Astrocyte (in vitro differentiated cells and primary cell): Measurements from ENCODE around the gene CEACAM21. TPM values are rescaled to one million over a fixed set of nuclear protein-coding genes. Genes with fewer than 3 reads are reported as not detected.

Source experiments
- DNase-seq: peaks from one replicate; pipeline ENCODE4 v3.0.0-alpha.2; 2010; ENCODE audit warnings: low read depth
- FAIRE-seq: peaks from 2 replicates; lab custom pipeline; 2011; peaks lifted over from hg19 to GRCh38; lab: Jason Lieb, UNC
- H2AFZ ChIP-seq: 2 replicates; pipeline ENCODE4 v1.6.0; 2012; ENCODE audit warnings: low read depth, low read length, inconsistent platforms
- H3K27ac ChIP-seq: 2 replicates; pipeline ENCODE4 v1.5.1; 2011; ENCODE audit warnings: low read depth, low read length, inconsistent platforms
- H3K27me3 ChIP-seq: 2 replicates; pipeline ENCODE4 v1.6.0; 2011; ENCODE audit warnings: low read length, inconsistent platforms; ENCODE audit not compliant: insufficient read depth
- H3K36me3 ChIP-seq: 2 replicates; pipeline ENCODE4 v1.5.1; 2011; ENCODE audit warnings: low read length, inconsistent platforms; ENCODE audit not compliant: insufficient read depth
- H3K4me1 ChIP-seq: 2 replicates; pipeline ENCODE4 v1.5.1; 2011; ENCODE audit warnings: low read length, inconsistent platforms; ENCODE audit not compliant: insufficient read depth
- H3K4me2 ChIP-seq: 2 replicates; pipeline ENCODE4 v1.6.0; 2012; ENCODE audit warnings: low read length, inconsistent platforms
- H3K4me3 ChIP-seq: 2 replicates; pipeline ENCODE4 v1.5.1; 2011; ENCODE audit warnings: low read depth, mild to moderate bottlenecking, low read length, inconsistent platforms; ENCODE audit not compliant: insufficient read depth
- H3K79me2 ChIP-seq: 2 replicates; pipeline ENCODE4 v1.6.0; 2012; ENCODE audit warnings: mild to moderate bottlenecking, low read length, inconsistent platforms; ENCODE audit not compliant: insufficient read depth
- H3K9ac ChIP-seq: 2 replicates; pipeline ENCODE4 v1.6.0; 2012; ENCODE audit warnings: mild to moderate bottlenecking, low read length, inconsistent platforms
- H3K9me3 ChIP-seq: 2 replicates; pipeline ENCODE4 v1.5.1; 2012; ENCODE audit warnings: low read depth, mild to moderate bottlenecking, low read length, inconsistent platforms; ENCODE audit not compliant: insufficient read depth
- H4K20me1 ChIP-seq: 2 replicates; pipeline ENCODE4 v1.6.0; 2012; ENCODE audit warnings: low read length, inconsistent platforms; ENCODE audit not compliant: insufficient read depth
- H3K27ac Mint-ChIP-seq: one replicate; pipeline ENCODE4 v1.8.0; 2021; ENCODE audit warnings: mild to moderate bottlenecking, mixed read lengths; ENCODE audit not compliant: unreplicated experiment
- H3K27me3 Mint-ChIP-seq: one replicate; pipeline ENCODE4 v1.8.0; 2021; ENCODE audit warnings: low read depth, mixed read lengths; ENCODE audit not compliant: unreplicated experiment
- H3K36me3 Mint-ChIP-seq: one replicate; pipeline ENCODE4 v1.8.0; 2021; ENCODE audit warnings: low read depth, mixed read lengths; ENCODE audit not compliant: unreplicated experiment
- H3K4me1 Mint-ChIP-seq: one replicate; pipeline ENCODE4 v1.8.0; 2021; ENCODE audit warnings: low read depth, mixed read lengths; ENCODE audit not compliant: unreplicated experiment
- H3K4me3 Mint-ChIP-seq: one replicate; pipeline ENCODE4 v1.8.0; 2021; ENCODE audit warnings: mild to moderate bottlenecking, moderate library complexity, mixed read lengths; ENCODE audit not compliant: unreplicated experiment
- H3K9me3 Mint-ChIP-seq: one replicate; pipeline ENCODE4 v1.8.0; 2021; ENCODE audit warnings: mild to moderate bottlenecking, mixed read lengths; ENCODE audit not compliant: unreplicated experiment
- EZH2 ChIP-seq: IDR thresholded peaks from 2 replicates; pipeline ENCODE4 v1.6.1; 2012; ENCODE audit warnings: mild to moderate bottlenecking, low read length, inconsistent platforms; ENCODE audit not compliant: insufficient read depth
- total RNA-seq: library from RNA; stranded (reverse); gene quantifications from 2 replicates; pipeline ENCODE4 v1.2.1, GENCODE V29; 2021
- TF ChIP-seq, protein P1 (sequence below): IDR thresholded peaks from 2 replicates; pipeline ENCODE4 v1.5.1; 2011; ENCODE audit warnings: low read depth, mild to moderate bottlenecking, inconsistent platforms, low read length, moderate library complexity; ENCODE audit not compliant: insufficient read depth

The CEACAM21 gene
- total RNA-seq, 1 donor from 2014 or later: 2.4 TPM

DNA sequence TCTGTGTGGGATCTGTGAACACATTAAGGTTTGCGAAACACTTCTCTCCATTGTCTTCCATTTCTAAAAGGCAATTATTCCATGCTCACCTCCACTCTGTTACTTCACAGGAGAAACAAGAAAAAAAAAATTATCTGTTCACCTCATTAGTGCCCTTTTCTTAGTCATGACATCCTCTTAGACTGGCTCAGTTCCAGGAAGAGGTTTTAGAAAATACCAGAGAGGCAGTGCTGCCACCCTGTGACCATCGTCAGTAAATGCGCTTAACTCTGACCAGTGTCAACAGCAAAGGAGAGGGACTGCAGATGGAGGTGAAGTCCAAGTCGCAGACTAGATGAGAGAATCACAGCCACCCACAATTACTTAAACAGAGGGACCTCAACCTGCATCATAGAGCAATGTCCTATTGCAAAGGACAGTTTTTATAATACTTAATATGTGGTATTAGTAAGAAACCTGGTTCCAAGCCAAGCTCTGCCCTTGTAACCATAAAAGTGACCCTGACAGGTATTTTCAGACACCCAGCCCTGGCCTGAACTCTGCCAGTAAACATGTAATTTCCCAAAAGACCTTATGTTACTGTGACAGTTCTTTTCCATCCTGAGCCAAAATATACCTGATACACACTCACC is 19.4 kb downstream of the CEACAM21 start:
- DNase-seq (peak; percentile 54), FAIRE-seq (no peak)
- no peaks in the 10 kb centered on the region for H3K36me3 Mint-ChIP-seq
- no peak overlapping the region for H2AFZ ChIP-seq
- H3K9ac ChIP-seq: no peak overlapping the region
- no peak overlapping the region for H3K4me2 ChIP-seq
- no peak overlapping the region for H3K27ac ChIP-seq
- no peak overlapping the region for H3K4me3 ChIP-seq
- H3K9me3 ChIP-seq: no peaks in the 10 kb centered on the region
- H3K27me3 Mint-ChIP-seq: peaks cover 48% of the 10 kb centered on the region
- H3K4me3 Mint-ChIP-seq: no peak overlapping the region
- no peaks in the 10 kb centered on the region for H3K4me1 Mint-ChIP-seq
- no peak overlapping the region for H3K27ac Mint-ChIP-seq
- no peaks in the 10 kb centered on the region for H3K4me1 ChIP-seq
- no peaks in the 10 kb centered on the region for H3K36me3 ChIP-seq
- H4K20me1 ChIP-seq: no peaks in the 10 kb centered on the region
- TF ChIP-seq, protein P1, sequence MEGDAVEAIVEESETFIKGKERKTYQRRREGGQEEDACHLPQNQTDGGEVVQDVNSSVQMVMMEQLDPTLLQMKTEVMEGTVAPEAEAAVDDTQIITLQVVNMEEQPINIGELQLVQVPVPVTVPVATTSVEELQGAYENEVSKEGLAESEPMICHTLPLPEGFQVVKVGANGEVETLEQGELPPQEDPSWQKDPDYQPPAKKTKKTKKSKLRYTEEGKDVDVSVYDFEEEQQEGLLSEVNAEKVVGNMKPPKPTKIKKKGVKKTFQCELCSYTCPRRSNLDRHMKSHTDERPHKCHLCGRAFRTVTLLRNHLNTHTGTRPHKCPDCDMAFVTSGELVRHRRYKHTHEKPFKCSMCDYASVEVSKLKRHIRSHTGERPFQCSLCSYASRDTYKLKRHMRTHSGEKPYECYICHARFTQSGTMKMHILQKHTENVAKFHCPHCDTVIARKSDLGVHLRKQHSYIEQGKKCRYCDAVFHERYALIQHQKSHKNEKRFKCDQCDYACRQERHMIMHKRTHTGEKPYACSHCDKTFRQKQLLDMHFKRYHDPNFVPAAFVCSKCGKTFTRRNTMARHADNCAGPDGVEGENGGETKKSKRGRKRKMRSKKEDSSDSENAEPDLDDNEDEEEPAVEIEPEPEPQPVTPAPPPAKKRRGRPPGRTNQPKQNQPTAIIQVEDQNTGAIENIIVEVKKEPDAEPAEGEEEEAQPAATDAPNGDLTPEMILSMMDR: peak; percentile 59
- TF ChIP-seq EZH2: no peak
- H3K9me3 Mint-ChIP-seq: no peaks in the 10 kb centered on the region
- H3K79me2 ChIP-seq: no peaks in the 10 kb centered on the region
- no peaks in the 10 kb centered on the region for H3K27me3 ChIP-seq

DNA sequence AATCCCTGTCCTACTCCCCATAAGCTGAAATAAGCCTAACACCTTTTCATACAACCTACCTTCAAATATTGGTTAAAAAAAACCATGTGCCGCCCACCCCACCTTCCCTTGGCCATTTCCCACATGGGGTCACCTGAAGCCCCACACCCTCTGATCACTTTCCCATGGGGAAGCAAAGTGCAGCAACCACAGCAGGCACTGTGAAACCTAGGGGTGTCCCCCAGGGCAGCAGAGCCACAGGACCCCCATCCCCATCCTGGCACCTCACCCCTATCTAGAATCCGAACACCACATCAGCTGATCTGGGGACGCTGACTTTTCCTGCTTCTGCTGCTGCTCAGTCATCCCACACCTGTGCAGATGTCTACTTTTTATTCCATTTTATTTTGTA is 19.9 kb downstream of the CEACAM21 start:
- TF ChIP-seq EZH2: no peak
- TF ChIP-seq, protein P1: no peak
- no peaks in the 10 kb centered on the region for H3K9me3 Mint-ChIP-seq
- DNase-seq: no peak
- Histone ChIP-seq H3K27ac (no peak overlapping the region), H2AFZ (no peak overlapping the region), H3K4me1 (no peaks in the 10 kb centered on the region), H4K20me1 (no peaks in the 10 kb centered on the region), H3K79me2 (no peaks in the 10 kb centered on the region), H3K27me3 (no peaks in the 10 kb centered on the region), H3K9me3 (no peaks in the 10 kb centered on the region), H3K4me2 (no peak overlapping the region), H3K9ac (no peak overlapping the region), H3K4me3 (no peak overlapping the region), H3K36me3 (no peaks in the 10 kb centered on the region)
- no peak overlapping the region for H3K4me3 Mint-ChIP-seq
- no peaks in the 10 kb centered on the region for H3K36me3 Mint-ChIP-seq
- H3K27me3 Mint-ChIP-seq: peaks cover 46% of the 10 kb centered on the region
- H3K4me1 Mint-ChIP-seq: no peaks in the 10 kb centered on the region
- no peak overlapping the region for H3K27ac Mint-ChIP-seq
- FAIRE-seq: no peak

DNA sequence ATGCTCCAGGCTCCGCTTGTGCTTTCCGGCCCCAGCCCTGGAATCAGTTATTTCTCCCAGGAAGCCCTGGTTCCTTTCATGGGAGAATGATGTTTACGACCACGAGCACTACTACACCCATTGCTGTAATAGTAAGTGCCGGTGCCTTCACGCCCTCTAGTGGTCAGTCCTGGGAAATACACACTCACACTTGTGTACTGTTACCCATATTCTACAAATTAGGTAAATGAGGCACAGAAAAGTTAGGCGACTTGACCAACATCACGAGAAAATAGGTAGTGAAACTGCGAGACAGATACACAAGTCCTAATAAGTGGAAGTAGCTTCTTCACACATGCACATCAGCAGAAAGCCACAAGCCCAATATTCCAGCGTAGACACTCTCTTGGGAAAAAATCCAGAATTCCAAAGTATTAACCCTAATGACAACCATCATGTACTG is 21.7 kb downstream of the CEACAM21 start:
- Histone ChIP-seq H4K20me1 (no peaks in the 10 kb centered on the region), H2AFZ (no peak overlapping the region), H3K79me2 (no peaks in the 10 kb centered on the region), H3K27ac (no peak overlapping the region), H3K9me3 (no peaks in the 10 kb centered on the region), H3K4me3 (no peak overlapping the region), H3K36me3 (no peaks in the 10 kb centered on the region), H3K27me3 (no peaks in the 10 kb centered on the region), H3K4me2 (no peak overlapping the region), H3K9ac (no peak overlapping the region), H3K4me1 (no peaks in the 10 kb centered on the region)
- FAIRE-seq (no peak), DNase-seq (peak; percentile 19)
- Mint-ChIP-seq H3K4me3 (no peak overlapping the region), H3K9me3 (no peaks in the 10 kb centered on the region), H3K36me3 (no peaks in the 10 kb centered on the region), H3K27ac (no peak overlapping the region), H3K4me1 (no peaks in the 10 kb centered on the region), H3K27me3 (peaks cover 49% of the 10 kb centered on the region)
- TF ChIP-seq, protein P1: peak; percentile 95
- no peak for TF ChIP-seq EZH2
